HL-60 (cell line): ENCODE results near the gene EEA1.

Source experiments
- POLR2AphosphoS5 ChIP-seq: IDR thresholded peaks from 2 replicates; pipeline ENCODE4 v1.6.1; 2012; ENCODE audit warnings: low read depth
- TF ChIP-seq, protein P1 (sequence below): IDR thresholded peaks from one replicate; pipeline ENCODE4 v1.5.1; 2011; ENCODE audit warnings: low read length, control low read depth, inconsistent platforms; ENCODE audit not compliant: insufficient read depth
- TF ChIP-seq, protein P2 (sequence below): IDR thresholded peaks from 2 replicates; pipeline ENCODE4 v1.6.1; 2012; ENCODE audit warnings: low read depth; ENCODE audit not compliant: insufficient replicate concordance

DNA sequence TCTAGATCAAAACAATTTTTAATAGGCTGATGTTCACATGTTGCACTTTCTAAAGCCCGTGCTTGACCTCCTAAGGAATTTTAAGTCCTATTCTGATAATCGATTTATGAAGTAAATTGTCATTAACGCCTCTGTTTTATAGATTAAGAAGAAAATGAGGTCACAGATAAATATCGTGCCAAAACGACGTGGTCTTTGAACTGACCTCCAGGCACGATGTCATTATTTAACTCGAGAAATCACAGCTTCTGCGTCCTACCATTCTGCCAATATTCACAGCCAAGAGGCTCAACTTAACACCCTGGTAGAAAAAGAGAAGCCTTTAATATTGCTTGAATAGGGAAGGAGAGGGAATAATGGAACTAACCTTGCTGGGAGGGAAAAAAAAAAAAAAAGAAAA, 888 bp upstream of the EEA1 start:
- TF ChIP-seq, protein P1, sequence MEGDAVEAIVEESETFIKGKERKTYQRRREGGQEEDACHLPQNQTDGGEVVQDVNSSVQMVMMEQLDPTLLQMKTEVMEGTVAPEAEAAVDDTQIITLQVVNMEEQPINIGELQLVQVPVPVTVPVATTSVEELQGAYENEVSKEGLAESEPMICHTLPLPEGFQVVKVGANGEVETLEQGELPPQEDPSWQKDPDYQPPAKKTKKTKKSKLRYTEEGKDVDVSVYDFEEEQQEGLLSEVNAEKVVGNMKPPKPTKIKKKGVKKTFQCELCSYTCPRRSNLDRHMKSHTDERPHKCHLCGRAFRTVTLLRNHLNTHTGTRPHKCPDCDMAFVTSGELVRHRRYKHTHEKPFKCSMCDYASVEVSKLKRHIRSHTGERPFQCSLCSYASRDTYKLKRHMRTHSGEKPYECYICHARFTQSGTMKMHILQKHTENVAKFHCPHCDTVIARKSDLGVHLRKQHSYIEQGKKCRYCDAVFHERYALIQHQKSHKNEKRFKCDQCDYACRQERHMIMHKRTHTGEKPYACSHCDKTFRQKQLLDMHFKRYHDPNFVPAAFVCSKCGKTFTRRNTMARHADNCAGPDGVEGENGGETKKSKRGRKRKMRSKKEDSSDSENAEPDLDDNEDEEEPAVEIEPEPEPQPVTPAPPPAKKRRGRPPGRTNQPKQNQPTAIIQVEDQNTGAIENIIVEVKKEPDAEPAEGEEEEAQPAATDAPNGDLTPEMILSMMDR, result no peak
- TF ChIP-seq, protein P2, sequence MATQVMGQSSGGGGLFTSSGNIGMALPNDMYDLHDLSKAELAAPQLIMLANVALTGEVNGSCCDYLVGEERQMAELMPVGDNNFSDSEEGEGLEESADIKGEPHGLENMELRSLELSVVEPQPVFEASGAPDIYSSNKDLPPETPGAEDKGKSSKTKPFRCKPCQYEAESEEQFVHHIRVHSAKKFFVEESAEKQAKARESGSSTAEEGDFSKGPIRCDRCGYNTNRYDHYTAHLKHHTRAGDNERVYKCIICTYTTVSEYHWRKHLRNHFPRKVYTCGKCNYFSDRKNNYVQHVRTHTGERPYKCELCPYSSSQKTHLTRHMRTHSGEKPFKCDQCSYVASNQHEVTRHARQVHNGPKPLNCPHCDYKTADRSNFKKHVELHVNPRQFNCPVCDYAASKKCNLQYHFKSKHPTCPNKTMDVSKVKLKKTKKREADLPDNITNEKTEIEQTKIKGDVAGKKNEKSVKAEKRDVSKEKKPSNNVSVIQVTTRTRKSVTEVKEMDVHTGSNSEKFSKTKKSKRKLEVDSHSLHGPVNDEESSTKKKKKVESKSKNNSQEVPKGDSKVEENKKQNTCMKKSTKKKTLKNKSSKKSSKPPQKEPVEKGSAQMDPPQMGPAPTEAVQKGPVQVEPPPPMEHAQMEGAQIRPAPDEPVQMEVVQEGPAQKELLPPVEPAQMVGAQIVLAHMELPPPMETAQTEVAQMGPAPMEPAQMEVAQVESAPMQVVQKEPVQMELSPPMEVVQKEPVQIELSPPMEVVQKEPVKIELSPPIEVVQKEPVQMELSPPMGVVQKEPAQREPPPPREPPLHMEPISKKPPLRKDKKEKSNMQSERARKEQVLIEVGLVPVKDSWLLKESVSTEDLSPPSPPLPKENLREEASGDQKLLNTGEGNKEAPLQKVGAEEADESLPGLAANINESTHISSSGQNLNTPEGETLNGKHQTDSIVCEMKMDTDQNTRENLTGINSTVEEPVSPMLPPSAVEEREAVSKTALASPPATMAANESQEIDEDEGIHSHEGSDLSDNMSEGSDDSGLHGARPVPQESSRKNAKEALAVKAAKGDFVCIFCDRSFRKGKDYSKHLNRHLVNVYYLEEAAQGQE, result no peak
- TF ChIP-seq POLR2AphosphoS5, result no peak
